Calu3 (cell line): ENCODE measurements around the gene ZFPL1. TPM values are rescaled to one million over a fixed set of nuclear protein-coding genes. Genes with fewer than 3 reads are reported as not detected.

Source experiments
- BruUV-seq: library from RNA; stranded (reverse); fragments of 400-500 nt; replicated peaks from 2 replicates; lab custom pipeline; 2021; lab: Mats Ljungman, UMichigan
- CTCF ChIA-PET: fragments of 300-600 bp; sonication (Branson Sonifier 250); formaldehyde crosslinking; loops from one replicate; lab custom pipeline; 2022; ENCODE audit warnings: antibody characterized with exemption; lab: Charles Lee
- DNase-seq: peaks from one replicate; pipeline ENCODE4 v3.0.0; 2022
- H3K27ac Mint-ChIP-seq: one replicate; pipeline ENCODE4 v1.8.0; 2022; ENCODE audit warnings: mixed read lengths; ENCODE audit not compliant: unreplicated experiment
- H3K27me3 Mint-ChIP-seq: one replicate; pipeline ENCODE4 v1.8.0; 2022; ENCODE audit warnings: mixed read lengths; ENCODE audit not compliant: unreplicated experiment
- H3K36me3 Mint-ChIP-seq: one replicate; pipeline ENCODE4 v1.8.0; 2022; ENCODE audit warnings: mild to moderate bottlenecking, moderate library complexity, mixed read lengths; ENCODE audit not compliant: insufficient read depth, unreplicated experiment
- H3K4me1 Mint-ChIP-seq: one replicate; pipeline ENCODE4 v1.8.0; 2022; ENCODE audit warnings: mild to moderate bottlenecking, low read depth, mixed read lengths; ENCODE audit not compliant: unreplicated experiment
- H3K4me3 Mint-ChIP-seq: one replicate; pipeline ENCODE4 v1.8.0; 2022; ENCODE audit warnings: mild to moderate bottlenecking, low read depth, moderate library complexity, mixed read lengths; ENCODE audit not compliant: unreplicated experiment
- H3K9me3 Mint-ChIP-seq: one replicate; pipeline ENCODE4 v1.8.0; 2022; ENCODE audit warnings: low read depth, mixed read lengths; ENCODE audit not compliant: unreplicated experiment
- intact Hi-C: fragments of 100-400 bp; cut with micrococcal nuclease; formaldehyde crosslinking; loops from one replicate; pipeline ENCODE4 v1.10.0; 2022; ENCODE audit not compliant: unreplicated experiment
- total RNA-seq: library from RNA; stranded (reverse); gene quantifications from 2 replicates; pipeline ENCODE4 v1.2.3, GENCODE V29; 2022
- TF ChIP-seq, protein P1 (sequence below): fragments of 200-600 bp; IDR thresholded peaks from one replicate; pipeline ENCODE4 v1.8.0; 2022; ENCODE audit warnings: antibody characterized with exemption; ENCODE audit not compliant: unreplicated experiment

Gene ZFPL1
- total RNA-seq, 1 experiment from 2014 or later: 47.6 TPM

- no TSS peak for BruUV-seq
- no peaks in the 10 kb centered on the region for H3K9me3 Mint-ChIP-seq
- no peaks in the 10 kb centered on the region for H3K36me3 Mint-ChIP-seq
- H3K27me3 Mint-ChIP-seq: no peaks in the 10 kb centered on the region
- no peak for DNase-seq
- TF ChIP-seq, protein P1, sequence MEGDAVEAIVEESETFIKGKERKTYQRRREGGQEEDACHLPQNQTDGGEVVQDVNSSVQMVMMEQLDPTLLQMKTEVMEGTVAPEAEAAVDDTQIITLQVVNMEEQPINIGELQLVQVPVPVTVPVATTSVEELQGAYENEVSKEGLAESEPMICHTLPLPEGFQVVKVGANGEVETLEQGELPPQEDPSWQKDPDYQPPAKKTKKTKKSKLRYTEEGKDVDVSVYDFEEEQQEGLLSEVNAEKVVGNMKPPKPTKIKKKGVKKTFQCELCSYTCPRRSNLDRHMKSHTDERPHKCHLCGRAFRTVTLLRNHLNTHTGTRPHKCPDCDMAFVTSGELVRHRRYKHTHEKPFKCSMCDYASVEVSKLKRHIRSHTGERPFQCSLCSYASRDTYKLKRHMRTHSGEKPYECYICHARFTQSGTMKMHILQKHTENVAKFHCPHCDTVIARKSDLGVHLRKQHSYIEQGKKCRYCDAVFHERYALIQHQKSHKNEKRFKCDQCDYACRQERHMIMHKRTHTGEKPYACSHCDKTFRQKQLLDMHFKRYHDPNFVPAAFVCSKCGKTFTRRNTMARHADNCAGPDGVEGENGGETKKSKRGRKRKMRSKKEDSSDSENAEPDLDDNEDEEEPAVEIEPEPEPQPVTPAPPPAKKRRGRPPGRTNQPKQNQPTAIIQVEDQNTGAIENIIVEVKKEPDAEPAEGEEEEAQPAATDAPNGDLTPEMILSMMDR: no peak
- intact Hi-C loops: no loop called here
- H3K4me3 Mint-ChIP-seq: no peak overlapping the region
- H3K27ac Mint-ChIP-seq: no peak overlapping the region
- CTCF ChIA-PET: interaction anchor here (0.7 kb wide), 1 partner anchor 284 kb away, joined by 3 read pairs; no protein-coding TSS in a partner anchor
- H3K4me1 Mint-ChIP-seq: no peaks in the 10 kb centered on the region
These were observed 12.0 kb upstream of the ZFPL1 start for GRCh38 chr11:65071907-65072630.

DNA sequence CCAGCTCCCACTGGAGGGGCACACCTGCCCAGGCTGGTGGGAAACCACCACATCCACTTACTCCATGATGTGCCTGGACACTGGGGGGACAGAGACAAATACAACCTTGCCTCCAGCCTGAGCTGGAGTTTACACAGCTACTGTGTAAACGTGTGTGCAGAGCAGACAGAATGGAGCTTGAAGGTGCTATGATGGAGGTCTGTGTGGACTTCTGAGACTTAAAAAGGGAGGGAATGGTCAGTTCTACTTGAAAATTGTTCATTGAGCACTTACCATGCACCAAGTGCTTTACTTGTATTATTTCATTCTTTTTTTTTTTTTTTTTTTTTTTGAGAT lies 11.4 kb upstream of the ZFPL1 start:
- intact Hi-C loops: no loop called here
- CTCF ChIA-PET: interaction anchor here (0.7 kb wide), 1 partner anchor 285 kb away, joined by 3 read pairs; no protein-coding TSS in a partner anchor
- H3K27ac Mint-ChIP-seq: no peak overlapping the region
- BruUV-seq: no TSS peak
- no peaks in the 10 kb centered on the region for H3K27me3 Mint-ChIP-seq
- TF ChIP-seq, protein P1: no peak
- no peaks in the 10 kb centered on the region for H3K4me1 Mint-ChIP-seq
- no peak overlapping the region for H3K4me3 Mint-ChIP-seq
- H3K9me3 Mint-ChIP-seq: no peaks in the 10 kb centered on the region
- DNase-seq: no peak
- H3K36me3 Mint-ChIP-seq: no peaks in the 10 kb centered on the region

DNA sequence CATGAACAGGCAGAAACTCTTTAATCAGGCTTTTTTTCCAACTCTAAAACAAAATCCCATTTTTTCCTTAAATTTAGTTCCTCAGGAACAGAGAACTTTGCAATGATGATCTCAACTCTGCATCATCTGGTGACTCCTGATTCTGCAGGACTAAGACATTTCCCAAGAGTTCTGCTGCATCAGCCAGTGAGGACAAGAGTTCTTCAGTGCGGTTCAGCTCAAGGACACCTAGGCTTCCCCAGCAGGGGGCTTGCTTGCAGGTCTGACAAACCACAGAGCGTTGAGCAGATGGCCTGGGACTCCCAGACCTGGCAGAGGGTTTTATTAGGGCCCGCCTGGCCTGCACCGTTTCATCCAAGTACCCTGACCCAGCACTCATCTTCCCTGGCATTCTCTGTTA lies 6.6 kb upstream of the ZFPL1 start:
- H3K4me1 Mint-ChIP-seq: peaks cover 26% of the 10 kb centered on the region
- H3K36me3 Mint-ChIP-seq: peaks cover 22% of the 10 kb centered on the region
- TF ChIP-seq, protein P1: no peak
- no peak overlapping the region for H3K4me3 Mint-ChIP-seq
- CTCF ChIA-PET: interaction anchor here (1.2 kb wide), 1 partner anchor 50 kb away, joined by 3 read pairs; the partner anchor contains the start of gene SNX15
- no peaks in the 10 kb centered on the region for H3K9me3 Mint-ChIP-seq
- no peak for DNase-seq
- no TSS peak for BruUV-seq
- no peak overlapping the region for H3K27ac Mint-ChIP-seq
- intact Hi-C loops: no loop called here
- H3K27me3 Mint-ChIP-seq: no peaks in the 10 kb centered on the region

- Mint-ChIP-seq H3K27me3 (no peaks in the 10 kb centered on the region), H3K9me3 (no peaks in the 10 kb centered on the region), H3K4me1 (peaks cover 33% of the 10 kb centered on the region), H3K4me3 (no peak overlapping the region), H3K36me3 (peaks cover 29% of the 10 kb centered on the region), H3K27ac (no peak overlapping the region)
- no TSS peak for BruUV-seq
- intact Hi-C loops: no loop called here
- CTCF ChIA-PET: interaction anchor here (0.6 to 1.2 kb wide), 3 partner anchors 44 to 240 kb away, joined by 3 to 6 read pairs (median 3); partner anchors contain the start of genes FAU, MRPL49 and SNX15
- DNase-seq: peak; percentile 77
- TF ChIP-seq, protein P1: peak; percentile 81
These were observed 5.9 kb upstream of the ZFPL1 start for GRCh38 chr11:65078151-65078550.
